ENCODE results near the gene FOXP1.

FOXP1 gene

DNA sequence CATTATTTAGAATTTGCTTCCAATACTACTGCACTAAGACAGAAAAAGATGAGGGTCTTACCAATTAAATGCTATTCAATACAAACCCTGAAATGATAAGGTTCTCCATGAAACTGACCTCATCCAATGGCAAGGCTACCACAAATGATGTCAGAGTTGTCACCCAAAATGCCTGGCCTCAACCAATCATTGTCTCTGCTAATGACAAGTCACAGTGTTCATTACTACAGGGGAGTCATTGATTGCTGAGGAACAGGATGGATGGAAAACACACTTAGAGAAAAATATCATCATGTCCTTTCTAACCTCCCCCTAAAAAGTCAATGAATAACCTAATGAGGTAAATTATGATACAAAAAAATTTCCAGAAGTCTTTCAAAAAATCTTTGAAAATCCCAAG, 91.0 kb downstream of the FOXP1 start:
- no peak overlapping the region for H2AFZ ChIP-seq (ENCODE audit: low read depth, low read length)
- no peak overlapping the region for H3K9ac ChIP-seq (ENCODE audit: low read length)
- TF ChIP-seq EZH2phosphoT487 (IDR thresholded peaks at IDR 0.05; ENCODE audit: low read depth), result no peak
- TF ChIP-seq, protein P1, sequence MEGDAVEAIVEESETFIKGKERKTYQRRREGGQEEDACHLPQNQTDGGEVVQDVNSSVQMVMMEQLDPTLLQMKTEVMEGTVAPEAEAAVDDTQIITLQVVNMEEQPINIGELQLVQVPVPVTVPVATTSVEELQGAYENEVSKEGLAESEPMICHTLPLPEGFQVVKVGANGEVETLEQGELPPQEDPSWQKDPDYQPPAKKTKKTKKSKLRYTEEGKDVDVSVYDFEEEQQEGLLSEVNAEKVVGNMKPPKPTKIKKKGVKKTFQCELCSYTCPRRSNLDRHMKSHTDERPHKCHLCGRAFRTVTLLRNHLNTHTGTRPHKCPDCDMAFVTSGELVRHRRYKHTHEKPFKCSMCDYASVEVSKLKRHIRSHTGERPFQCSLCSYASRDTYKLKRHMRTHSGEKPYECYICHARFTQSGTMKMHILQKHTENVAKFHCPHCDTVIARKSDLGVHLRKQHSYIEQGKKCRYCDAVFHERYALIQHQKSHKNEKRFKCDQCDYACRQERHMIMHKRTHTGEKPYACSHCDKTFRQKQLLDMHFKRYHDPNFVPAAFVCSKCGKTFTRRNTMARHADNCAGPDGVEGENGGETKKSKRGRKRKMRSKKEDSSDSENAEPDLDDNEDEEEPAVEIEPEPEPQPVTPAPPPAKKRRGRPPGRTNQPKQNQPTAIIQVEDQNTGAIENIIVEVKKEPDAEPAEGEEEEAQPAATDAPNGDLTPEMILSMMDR (IDR thresholded peaks at IDR 0.05; ENCODE audit: low read depth, low read length), result no peak
- no peaks in the 10 kb centered on the region for H4K20me1 ChIP-seq (ENCODE audit: insufficient read depth, low read length)
- H3K4me2 ChIP-seq (ENCODE audit: low read length), result no peak overlapping the region
- H3K36me3 ChIP-seq (replicated peaks; ENCODE audit: low read depth, low read length), result no peaks in the 10 kb centered on the region
- H3K27ac ChIP-seq (ENCODE audit: low read length), result no peak overlapping the region
- no peak overlapping the region for H3K4me3 ChIP-seq (ENCODE audit: low read length)
- no peaks in the 10 kb centered on the region for H3K79me2 ChIP-seq (ENCODE audit: low read length)
- H3K9me3 ChIP-seq (ENCODE audit: insufficient read depth, low read length), result no peaks in the 10 kb centered on the region; the same call in 1 of the 2 replicates
- peaks cover 2% of the 10 kb centered on the region for H3K4me1 ChIP-seq (ENCODE audit: low read length)
- H3K27me3 ChIP-seq (ENCODE audit: low read depth, low read length), result peaks cover 3% of the 10 kb centered on the region; the same call in 1 of the 2 replicates

DNA sequence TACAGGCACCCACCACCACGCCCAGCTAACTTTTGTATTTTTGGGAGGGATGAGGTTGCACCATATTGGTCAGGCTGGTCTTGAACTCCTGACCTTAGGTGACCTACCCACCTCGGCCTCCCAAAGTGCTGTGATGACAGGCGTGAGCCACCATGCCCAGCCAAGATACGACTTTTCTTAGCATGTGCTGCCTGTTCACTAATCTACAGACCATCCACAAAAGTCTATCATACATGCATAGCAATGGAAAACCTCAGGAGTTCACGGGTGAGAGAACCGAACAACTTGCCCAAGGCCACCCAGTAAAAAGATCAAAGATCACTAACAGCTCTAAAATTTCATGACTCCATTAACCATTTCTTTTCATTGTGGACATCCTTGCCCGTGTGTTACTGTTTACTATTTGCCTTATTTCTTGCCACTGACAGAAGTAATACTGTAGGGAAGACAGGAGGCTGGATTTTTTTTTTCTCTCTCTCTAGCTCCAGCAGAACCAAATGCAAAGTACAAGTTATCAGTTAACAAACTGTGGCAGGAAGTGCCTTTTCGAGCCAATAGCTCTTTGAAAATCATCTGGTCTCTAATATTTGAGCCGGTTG, 92.3 kb downstream of the FOXP1 start:
- Histone ChIP-seq H3K27ac (ENCODE audit: low read length) (no peak overlapping the region), H4K20me1 (ENCODE audit: insufficient read depth, low read length) (no peaks in the 10 kb centered on the region), H2AFZ (ENCODE audit: low read depth, low read length) (no peak overlapping the region), H3K79me2 (ENCODE audit: low read length) (no peaks in the 10 kb centered on the region), H3K9ac (ENCODE audit: low read length) (no peak overlapping the region), H3K4me1 (ENCODE audit: low read length) (peaks cover 9% of the 10 kb centered on the region), H3K4me2 (ENCODE audit: low read length) (no peak overlapping the region), H3K27me3 (ENCODE audit: low read depth, low read length) (peaks cover 3% of the 10 kb centered on the region; the same call in 1 of the 2 replicates), H3K9me3 (ENCODE audit: insufficient read depth, low read length) (no peaks in the 10 kb centered on the region; the same call in 1 of the 2 replicates), H3K36me3 (replicated peaks; ENCODE audit: low read depth, low read length) (no peaks in the 10 kb centered on the region), H3K4me3 (ENCODE audit: low read length) (no peak overlapping the region)
- no peak for TF ChIP-seq EZH2phosphoT487 (IDR thresholded peaks at IDR 0.05; ENCODE audit: low read depth)

DNA sequence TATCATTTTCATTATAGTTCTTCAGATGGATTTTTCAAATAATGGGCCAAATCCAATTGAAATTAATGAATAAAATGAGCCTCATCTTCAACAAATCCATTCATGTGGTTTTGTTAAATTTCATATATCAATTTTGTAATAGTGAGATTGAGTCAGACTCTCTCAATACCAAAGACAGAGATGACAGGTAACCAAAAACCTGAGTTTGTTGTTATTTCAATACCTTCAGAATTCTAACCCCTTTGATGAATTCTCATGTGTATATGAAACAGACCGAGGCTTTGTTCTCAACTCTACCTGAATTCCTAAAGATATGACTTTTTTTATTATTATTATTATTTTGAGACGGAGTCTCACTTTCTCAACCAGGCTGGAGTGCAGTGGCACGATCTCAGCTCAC, 92.8 kb downstream of the FOXP1 start:
- Histone ChIP-seq H3K4me1 (ENCODE audit: low read length) (peaks cover 9% of the 10 kb centered on the region), H3K9me3 (ENCODE audit: insufficient read depth, low read length) (no peaks in the 10 kb centered on the region; the same call in 1 of the 2 replicates)

DNA sequence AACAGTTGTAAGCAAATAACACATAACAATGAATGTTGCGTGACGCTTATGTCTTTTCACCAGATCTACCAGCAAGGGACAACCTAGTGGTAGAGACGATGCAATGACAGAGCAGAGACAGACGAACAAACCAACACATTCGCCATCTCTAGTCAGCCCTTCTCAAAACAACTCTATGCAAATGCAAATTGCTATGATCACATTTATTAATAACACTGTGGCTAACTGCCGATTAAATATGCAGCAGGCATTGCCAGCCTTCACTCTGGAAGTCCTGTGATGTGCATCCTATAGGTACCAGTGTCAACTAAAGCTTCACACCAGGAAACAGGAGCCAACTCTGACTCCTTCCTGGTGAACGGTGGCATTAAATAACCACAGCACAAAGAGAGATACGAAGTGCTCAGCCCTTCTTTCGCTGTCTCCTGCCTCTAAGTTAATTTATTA, 94.2 kb downstream of the FOXP1 start:
- Histone ChIP-seq H4K20me1 (ENCODE audit: insufficient read depth, low read length) (no peaks in the 10 kb centered on the region), H3K4me1 (ENCODE audit: low read length) (peaks cover 9% of the 10 kb centered on the region), H3K27me3 (ENCODE audit: low read depth, low read length) (peaks cover under 1% of the 10 kb centered on the region; the same call in 1 of the 2 replicates), H3K4me3 (ENCODE audit: low read length) (no peak overlapping the region), H3K4me2 (ENCODE audit: low read length) (no peak overlapping the region), H3K79me2 (ENCODE audit: low read length) (no peaks in the 10 kb centered on the region), H2AFZ (ENCODE audit: low read depth, low read length) (no peak overlapping the region), H3K9me3 (ENCODE audit: insufficient read depth, low read length) (no peaks in the 10 kb centered on the region; the same call in 1 of the 2 replicates), H3K27ac (ENCODE audit: low read length) (no peak overlapping the region), H3K36me3 (replicated peaks; ENCODE audit: low read depth, low read length) (no peaks in the 10 kb centered on the region), H3K9ac (ENCODE audit: low read length) (no peak overlapping the region)
- TF ChIP-seq EZH2phosphoT487 (IDR thresholded peaks at IDR 0.05; ENCODE audit: low read depth), result no peak
- TF ChIP-seq, protein P1 (IDR thresholded peaks at IDR 0.05; ENCODE audit: low read depth, low read length), result no peak

More for the DNA sequence above, 92.8 kb downstream of the FOXP1 start:
- Histone ChIP-seq H3K36me3 (replicated peaks; ENCODE audit: low read depth, low read length) (no peaks in the 10 kb centered on the region), H3K27me3 (ENCODE audit: low read depth, low read length) (peaks cover 3% of the 10 kb centered on the region; the same call in 1 of the 2 replicates), H3K4me3 (ENCODE audit: low read length) (no peak overlapping the region), H3K9ac (ENCODE audit: low read length) (no peak overlapping the region), H2AFZ (ENCODE audit: low read depth, low read length) (no peak overlapping the region), H3K27ac (ENCODE audit: low read length) (no peak overlapping the region), H3K79me2 (ENCODE audit: low read length) (no peaks in the 10 kb centered on the region), H3K4me2 (ENCODE audit: low read length) (no peak overlapping the region), H4K20me1 (ENCODE audit: insufficient read depth, low read length) (no peaks in the 10 kb centered on the region)
- TF ChIP-seq, protein P1 (IDR thresholded peaks at IDR 0.05; ENCODE audit: low read depth, low read length), result no peak
- no peak for TF ChIP-seq EZH2phosphoT487 (IDR thresholded peaks at IDR 0.05; ENCODE audit: low read depth)

Measured in OCI-LY3 (cell line).